ENCODE data around the gene NBEAL2.

Gene NBEAL2

GRCh38 chr3:47011371-47011770 lies 31.9 kb downstream of the NBEAL2 start:
- H3K14ac ChIP-seq (ENCODE audit: low read length) = no peak overlapping the region
- H3K18ac ChIP-seq (ENCODE audit: low read length) = no peak overlapping the region
- no peak overlapping the region for H2BK15ac ChIP-seq (ENCODE audit: low read length)
- no peak overlapping the region for H2BK12ac ChIP-seq (ENCODE audit: low read length)
- H2BK120ac ChIP-seq (ENCODE audit: low read depth, low read length) = no peak overlapping the region
- H2BK5ac ChIP-seq (ENCODE audit: low read length) = no peak overlapping the region
- H3K9me3 ChIP-seq (replicated peaks in 1 of 2; ENCODE audit: control insufficient read depth in 2 of 2, insufficient read depth in 1 of 2, low read depth in 1 of 2, low read length in 2 of 2) = no peaks in the 10 kb centered on the region
- no peak overlapping the region for H3K4ac ChIP-seq (ENCODE audit: low read length)
- peaks cover 4 to 27% of the 10 kb centered on the region in 2 donors for H3K36me3 ChIP-seq (replicated peaks in 1 of 2; ENCODE audit: control insufficient read depth in 2 of 2, insufficient read depth in 2 of 2, low read length in 2 of 2)
- H3K23ac ChIP-seq (ENCODE audit: low read depth, low read length, poor library complexity) = no peak overlapping the region
- no peak overlapping the region for H3K4me3 ChIP-seq (ENCODE audit: low read length in 2 of 2)
- no peak overlapping the region for H3K27ac ChIP-seq (replicated peaks; ENCODE audit: low read length)
- no peak overlapping the region for H3K9ac ChIP-seq (ENCODE audit: low read depth, low read length, poor library complexity)
- peaks cover 2% of the 10 kb centered on the region for H3K79me1 ChIP-seq (ENCODE audit: low read depth, low read length)
- peaks cover 0 to 5% of the 10 kb centered on the region in 2 donors for H3K4me1 ChIP-seq (ENCODE audit: control insufficient read depth in 2 of 2, insufficient read depth in 1 of 2, low read depth in 1 of 2, low read length in 2 of 2)
- H4K91ac ChIP-seq (ENCODE audit: low read depth, low read length, poor library complexity) = no peak overlapping the region
- no peak overlapping the region for H3K4me2 ChIP-seq (ENCODE audit: insufficient read depth, low read length, poor library complexity, severe bottlenecking)
- H2AFZ ChIP-seq (ENCODE audit: low read length) = no peak overlapping the region
- no peak overlapping the region for H2AK5ac ChIP-seq (ENCODE audit: low read depth, low read length)
- H3K27me3 ChIP-seq (ENCODE audit: control insufficient read depth in 3 of 3, insufficient read depth in 3 of 3, low read depth in 1 of 3, low read length in 3 of 3) = no peaks in the 10 kb centered on the region
- no peak for DNase-seq (ENCODE audit: low spot score)
- WGBS, 2 donors (ENCODE audit: extremely low coverage in 2 of 2, insufficient read length in 2 of 2, insufficient replicate concordance in 1 of 2) = no CpG with 5 or more reads among the region's 6 CpGs
- no peak overlapping the region for H4K8ac ChIP-seq (ENCODE audit: low read depth, low read length)

GRCh38 chr3:47012342-47013230 lies 33.1 kb downstream of the NBEAL2 start:
- Histone ChIP-seq H2AK5ac (ENCODE audit: low read depth, low read length) (no peak overlapping the region), H3K27ac (replicated peaks; ENCODE audit: low read length) (no peak overlapping the region), H3K4ac (ENCODE audit: low read length) (no peak overlapping the region), H3K18ac (ENCODE audit: low read length) (no peak overlapping the region), H3K4me2 (ENCODE audit: insufficient read depth, low read length, poor library complexity, severe bottlenecking) (no peak overlapping the region), H2BK5ac (ENCODE audit: low read length) (no peak overlapping the region), H3K9me3 (replicated peaks in 1 of 2; ENCODE audit: control insufficient read depth in 2 of 2, insufficient read depth in 1 of 2, low read depth in 1 of 2, low read length in 2 of 2) (no peaks in the 10 kb centered on the region), H2AFZ (ENCODE audit: low read length) (no peak overlapping the region), H3K36me3 (replicated peaks in 1 of 2; ENCODE audit: control insufficient read depth in 2 of 2, insufficient read depth in 2 of 2, low read length in 2 of 2) (peaks cover 10 to 39% of the 10 kb centered on the region in 2 donors), H3K14ac (ENCODE audit: low read length) (no peak overlapping the region), H4K8ac (ENCODE audit: low read depth, low read length) (no peak overlapping the region), H3K79me1 (ENCODE audit: low read depth, low read length) (peaks cover 2% of the 10 kb centered on the region), H3K23ac (ENCODE audit: low read depth, low read length, poor library complexity) (peak overlapping the region; percentile 61), H2BK12ac (ENCODE audit: low read length) (no peak overlapping the region), H3K27me3 (ENCODE audit: control insufficient read depth in 3 of 3, insufficient read depth in 3 of 3, low read depth in 1 of 3, low read length in 3 of 3) (no peaks in the 10 kb centered on the region), H3K4me3 (ENCODE audit: low read length in 2 of 2) (no peak overlapping the region), H3K4me1 (ENCODE audit: control insufficient read depth in 2 of 2, insufficient read depth in 1 of 2, low read depth in 1 of 2, low read length in 2 of 2) (peaks cover 0 to 5% of the 10 kb centered on the region in 2 donors), H3K9ac (ENCODE audit: low read depth, low read length, poor library complexity) (no peak overlapping the region), H2BK15ac (ENCODE audit: low read length) (no peak overlapping the region), H4K91ac (ENCODE audit: low read depth, low read length, poor library complexity) (no peak overlapping the region), H2BK120ac (ENCODE audit: low read depth, low read length) (peak overlapping the region; percentile 43)
- WGBS, 2 donors (ENCODE audit: extremely low coverage in 2 of 2, insufficient read length in 2 of 2, insufficient replicate concordance in 1 of 2) = no CpG with 5 or more reads among the region's 10 CpGs
- DNase-seq (ENCODE audit: low spot score) = no peak

GRCh38 chr3:47013231-47013630 lies 33.8 kb downstream of the NBEAL2 start:
- peaks cover 0 to 5% of the 10 kb centered on the region in 2 donors for H3K4me1 ChIP-seq (ENCODE audit: control insufficient read depth in 2 of 2, insufficient read depth in 1 of 2, low read depth in 1 of 2, low read length in 2 of 2)
- no peak overlapping the region for H3K4me2 ChIP-seq (ENCODE audit: insufficient read depth, low read length, poor library complexity, severe bottlenecking)
- peaks cover 2% of the 10 kb centered on the region for H3K79me1 ChIP-seq (ENCODE audit: low read depth, low read length)
- H2AFZ ChIP-seq (ENCODE audit: low read length) = no peak overlapping the region
- H2BK120ac ChIP-seq (ENCODE audit: low read depth, low read length) = no peak overlapping the region
- no peak overlapping the region for H4K8ac ChIP-seq (ENCODE audit: low read depth, low read length)
- DNase-seq (ENCODE audit: low spot score) = no peak
- WGBS, 2 donors (ENCODE audit: extremely low coverage in 2 of 2, insufficient read length in 2 of 2, insufficient replicate concordance in 1 of 2) = no CpG with 5 or more reads among the region's 3 CpGs
- H3K9ac ChIP-seq (ENCODE audit: low read depth, low read length, poor library complexity) = no peak overlapping the region
- H3K23ac ChIP-seq (ENCODE audit: low read depth, low read length, poor library complexity) = no peak overlapping the region
- no peaks in the 10 kb centered on the region for H3K9me3 ChIP-seq (replicated peaks in 1 of 2; ENCODE audit: control insufficient read depth in 2 of 2, insufficient read depth in 1 of 2, low read depth in 1 of 2, low read length in 2 of 2)
- H3K14ac ChIP-seq (ENCODE audit: low read length) = no peak overlapping the region
- no peak overlapping the region for H2BK5ac ChIP-seq (ENCODE audit: low read length)
- no peak overlapping the region for H4K91ac ChIP-seq (ENCODE audit: low read depth, low read length, poor library complexity)
- H2AK5ac ChIP-seq (ENCODE audit: low read depth, low read length) = no peak overlapping the region
- H3K18ac ChIP-seq (ENCODE audit: low read length) = no peak overlapping the region
- H2BK15ac ChIP-seq (ENCODE audit: low read length) = no peak overlapping the region
- H2BK12ac ChIP-seq (ENCODE audit: low read length) = no peak overlapping the region
- no peak overlapping the region for H3K27ac ChIP-seq (replicated peaks; ENCODE audit: low read length)
- H3K4me3 ChIP-seq (ENCODE audit: low read length in 2 of 2) = no peak overlapping the region
- H3K4ac ChIP-seq (ENCODE audit: low read length) = no peak overlapping the region
- no peaks in the 10 kb centered on the region for H3K27me3 ChIP-seq (ENCODE audit: control insufficient read depth in 3 of 3, insufficient read depth in 3 of 3, low read depth in 1 of 3, low read length in 3 of 3)
- H3K36me3 ChIP-seq (replicated peaks in 1 of 2; ENCODE audit: control insufficient read depth in 2 of 2, insufficient read depth in 2 of 2, low read length in 2 of 2) = peaks cover 12 to 45% of the 10 kb centered on the region in 2 donors

GRCh38 chr3:47014036-47014435 lies 34.6 kb downstream of the NBEAL2 start:
- Histone ChIP-seq H2BK120ac (ENCODE audit: low read depth, low read length) (no peak overlapping the region), H3K18ac (ENCODE audit: low read length) (no peak overlapping the region), H3K9me3 (replicated peaks in 1 of 2; ENCODE audit: control insufficient read depth in 2 of 2, insufficient read depth in 1 of 2, low read depth in 1 of 2, low read length in 2 of 2) (no peaks in the 10 kb centered on the region), H4K91ac (ENCODE audit: low read depth, low read length, poor library complexity) (no peak overlapping the region), H2BK5ac (ENCODE audit: low read length) (no peak overlapping the region), H3K23ac (ENCODE audit: low read depth, low read length, poor library complexity) (peak overlapping the region; percentile 45), H3K79me1 (ENCODE audit: low read depth, low read length) (peaks cover 2% of the 10 kb centered on the region), H3K4ac (ENCODE audit: low read length) (no peak overlapping the region), H3K36me3 (replicated peaks in 1 of 2; ENCODE audit: control insufficient read depth in 2 of 2, insufficient read depth in 2 of 2, low read length in 2 of 2) (peaks cover 14 to 53% of the 10 kb centered on the region in 2 donors), H3K4me2 (ENCODE audit: insufficient read depth, low read length, poor library complexity, severe bottlenecking) (no peak overlapping the region), H3K9ac (ENCODE audit: low read depth, low read length, poor library complexity) (no peak overlapping the region), H4K8ac (ENCODE audit: low read depth, low read length) (no peak overlapping the region), H3K27ac (replicated peaks; ENCODE audit: low read length) (no peak overlapping the region), H3K4me1 (ENCODE audit: control insufficient read depth in 2 of 2, insufficient read depth in 1 of 2, low read depth in 1 of 2, low read length in 2 of 2) (peaks cover 0 to 4% of the 10 kb centered on the region in 2 donors), H2BK12ac (ENCODE audit: low read length) (no peak overlapping the region), H2BK15ac (ENCODE audit: low read length) (no peak overlapping the region), H2AK5ac (ENCODE audit: low read depth, low read length) (no peak overlapping the region), H2AFZ (ENCODE audit: low read length) (no peak overlapping the region), H3K27me3 (ENCODE audit: control insufficient read depth in 3 of 3, insufficient read depth in 3 of 3, low read depth in 1 of 3, low read length in 3 of 3) (no peaks in the 10 kb centered on the region), H3K14ac (ENCODE audit: low read length) (no peak overlapping the region), H3K4me3 (ENCODE audit: low read length in 2 of 2) (no peak overlapping the region)
- no peak for DNase-seq (ENCODE audit: low spot score)
